HCT116 (cell line): ENCODE data around the gene PHC3. TPM values are rescaled to one million over a fixed set of nuclear protein-coding genes. Genes with fewer than 3 reads are reported as not detected.

Experiments
- ATAC-seq: fragments of 200-7000 bp; cut with Tn5 transposase; 2 replicates; pipeline ENCODE4 v1.9.1; 2020; ENCODE audit warnings: mild to moderate bottlenecking, moderate library complexity
- BruUV-seq: library from RNA; stranded (reverse); fragments of 400-500 nt; replicated peaks from 2 replicates; lab custom pipeline; 2021; lab: Mats Ljungman, UMichigan
- CTCF ChIA-PET: fragments of 300-600 bp; sonication (Branson Sonifier 250); formaldehyde crosslinking; loops from one replicate; lab custom pipeline; 2021; ENCODE audit warnings: antibody characterized with exemption; lab: Charles Lee
- POLR2A ChIA-PET: fragments of 300-600, 350-600 bp; sonication (Branson Sonifier 250); formaldehyde crosslinking; loops from one replicate; lab custom pipeline; 2021; ENCODE audit warnings: antibody characterized with exemption; lab: Charles Lee
- RAD21 ChIA-PET, 2 experiments: fragments of 300-600 bp; sonication (Branson Sonifier 250); formaldehyde crosslinking; loops; one replicate each; lab custom pipeline; 2023; ENCODE audit warnings: low total read pairs in 2 of 2; ENCODE audit not compliant: uncharacterized antibody in 2 of 2, unreplicated experiment in 2 of 2, low non-redundant PET in 1 of 2; lab: Charles Lee
- DNase-seq: peaks from one replicate; pipeline ENCODE4 v3.0.0-alpha.2; 2010; ENCODE audit warnings: low read depth, low spot score
- H2AFZ ChIP-seq: fragments of 200-600 bp; shearing (Covaris generic), sonication (generic); 2 replicates; pipeline ENCODE4 v1.6.1; 2017; ENCODE audit warnings: low read depth, mixed run types, mixed read lengths, antibody characterized with exemption, low read length; ENCODE audit not compliant: poor library complexity, severe bottlenecking
- H3K27ac ChIP-seq: 2 replicates; pipeline ENCODE4 v1.5.1; 2012; ENCODE audit warnings: low read depth, low read length
- H3K27me3 ChIP-seq: fragments of 200-600 bp; sonication (generic); 2 replicates; pipeline ENCODE4 v1.6.1; 2016; ENCODE audit warnings: mixed run types, low read length, mixed read lengths; ENCODE audit not compliant: insufficient read depth
- H3K36me3 ChIP-seq, 2 experiments: fragments of 200-500 bp in 1 of 2; fragments of 200-600 bp in 1 of 2; sonication (Bioruptor generic) in 1 of 2; sonication (generic) in 1 of 2; 2 replicates each; pipeline versions ENCODE4 v1.5.1 to v1.6.1; 2014 to 2016; ENCODE audit warnings: low read length in 2 of 2, inconsistent platforms in 1 of 2, mixed read lengths in 1 of 2, mixed run types in 1 of 2; ENCODE audit not compliant: insufficient read depth in 2 of 2, control insufficient read depth in 1 of 2
- H3K4me1 ChIP-seq, 2 experiments: fragments of 200-600 bp in 1 of 2; sonication (generic) in 1 of 2; 2 replicates each; pipeline versions ENCODE4 v1.5.1 to v1.6.1; 2012 to 2017; ENCODE audit warnings: low read length in 2 of 2, inconsistent platforms in 1 of 2, mild to moderate bottlenecking in 1 of 2, mixed read lengths in 1 of 2, mixed run types in 1 of 2, moderate library complexity in 1 of 2; ENCODE audit not compliant: insufficient read depth in 2 of 2, control insufficient read depth in 1 of 2
- H3K4me2 ChIP-seq: fragments of 200-600 bp; sonication (generic); 2 replicates; pipeline ENCODE4 v1.6.1; 2017; ENCODE audit warnings: mixed run types, low read length, mixed read lengths
- H3K4me3 ChIP-seq, 2 experiments: fragments of 200-600 bp in 1 of 2; sonication (generic) in 1 of 2; replicated peaks in 1 of 2; 2 replicates each; pipeline ENCODE4 v1.5.1; 2011 to 2016; ENCODE audit warnings: low read length in 2 of 2, control low read depth in 1 of 2, low read depth in 1 of 2, mild to moderate bottlenecking in 1 of 2, mixed read lengths in 1 of 2, mixed run types in 1 of 2
- H3K79me2 ChIP-seq: fragments of 200-600 bp; sonication (generic); 2 replicates; pipeline ENCODE4 v1.6.1; 2017; ENCODE audit warnings: mild to moderate bottlenecking, mixed run types, low read length, moderate library complexity, mixed read lengths; ENCODE audit not compliant: insufficient read depth
- H3K9ac ChIP-seq: fragments of 200-600 bp; sonication (generic); 2 replicates; pipeline ENCODE4 v1.6.1; 2016; ENCODE audit warnings: low read length, mixed read lengths
- H3K9me2 ChIP-seq: fragments of 200-600 bp; sonication (generic), shearing (Covaris generic); 2 replicates; pipeline ENCODE4 v1.6.1; 2017; ENCODE audit warnings: mixed run types, mild to moderate bottlenecking, moderate library complexity; ENCODE audit not compliant: insufficient read depth
- H3K9me3 ChIP-seq, 2 experiments: fragments of 200-500 bp in 1 of 2; fragments of 200-600 bp in 1 of 2; sonication (Bioruptor generic) in 1 of 2; sonication (generic) in 1 of 2; 2 replicates each; pipeline ENCODE4 v1.6.1; 2014 to 2017; ENCODE audit warnings: low read length in 2 of 2, mixed read lengths in 2 of 2, inconsistent platforms in 1 of 2, low read depth in 1 of 2, mild to moderate bottlenecking in 1 of 2, mixed run types in 1 of 2, moderate library complexity in 1 of 2; ENCODE audit not compliant: control insufficient read depth in 1 of 2, insufficient read depth in 1 of 2
- H4K20me1 ChIP-seq: fragments of 200-600 bp; sonication (generic), shearing (Covaris generic); 2 replicates; pipeline ENCODE4 v1.6.1; 2017; ENCODE audit warnings: mixed run types, mild to moderate bottlenecking, moderate library complexity; ENCODE audit not compliant: insufficient read depth
- CBX3 ChIP-seq: IDR thresholded peaks from 2 replicates; pipeline ENCODE4 v1.6.1; 2012; ENCODE audit warnings: low read depth
- EGR1 ChIP-seq: IDR thresholded peaks from 2 replicates; pipeline ENCODE4 v1.6.1; 2012; ENCODE audit warnings: low read depth
- ELF1 ChIP-seq: IDR thresholded peaks from 2 replicates; pipeline ENCODE4 v1.6.1; 2012; ENCODE audit warnings: low read depth, borderline replicate concordance
- EZH2 ChIP-seq: fragments of 200-600 bp; sonication (generic); IDR thresholded peaks from 2 replicates; pipeline ENCODE4 v1.6.1; 2017; ENCODE audit warnings: antibody characterized with exemption, mixed run types
- EZH2phosphoT487 ChIP-seq: fragments of 200-600 bp; IDR thresholded peaks from 2 replicates; pipeline ENCODE4 v1.6.1; 2018; ENCODE audit warnings: antibody characterized with exemption, borderline replicate concordance
- FOSL1 ChIP-seq: IDR thresholded peaks from 2 replicates; pipeline ENCODE4 v1.6.1; 2012; ENCODE audit warnings: low read depth
- JUND ChIP-seq: IDR thresholded peaks from 2 replicates; pipeline ENCODE4 v1.6.1; 2012
- POLR2A ChIP-seq: IDR thresholded peaks from 2 replicates; pipeline ENCODE4 v1.7.0; 2011; ENCODE audit warnings: borderline replicate concordance; ENCODE audit not compliant: insufficient read depth, insufficient read length; ENCODE audit errors: extremely low read depth
- POLR2AphosphoS5 ChIP-seq: IDR thresholded peaks from 2 replicates; pipeline ENCODE4 v1.6.1; 2011; ENCODE audit warnings: mild to moderate bottlenecking, low read depth, low read length, moderate library complexity
- RAD21 ChIP-seq: IDR thresholded peaks from 2 replicates; pipeline ENCODE4 v1.6.1; 2012; ENCODE audit warnings: low read depth, mild to moderate bottlenecking
- SP1 ChIP-seq: IDR thresholded peaks from 2 replicates; pipeline ENCODE4 v1.6.1; 2012; ENCODE audit warnings: low read depth
- TCF7L2 ChIP-seq: IDR thresholded peaks from 2 replicates; pipeline ENCODE4 v1.7.0; 2011; ENCODE audit warnings: borderline replicate concordance, inconsistent platforms; ENCODE audit not compliant: insufficient read depth, insufficient read length; ENCODE audit errors: extremely low read depth
- ZFX ChIP-seq: fragments of 450-650 bp; IDR thresholded peaks from 2 replicates; pipeline ENCODE4 v1.6.1; 2017
- intact Hi-C: fragments of 100-400 bp; cut with micrococcal nuclease; formaldehyde crosslinking; loops from 2 replicates; pipeline ENCODE4 v1.10.0; 2022
- total RNA-seq: library from RNA; stranded (reverse); gene quantifications from one replicate; pipeline ENCODE4 v1.2.1, GENCODE V29; 2021; ENCODE audit not compliant: unreplicated experiment
- TF ChIP-seq, protein P1 (sequence below): IDR thresholded peaks from 2 replicates; pipeline ENCODE4 v1.6.1; 2012
- TF ChIP-seq, protein P2 (sequence below): IDR thresholded peaks from 2 replicates; pipeline ENCODE4 v1.6.1; 2012
- TF ChIP-seq, protein P3 (sequence below), 3 experiments: fragments of 200-600 bp in 1 of 3; sonication (generic) in 1 of 3; IDR thresholded peaks in 2 of 3; conservative IDR thresholded peaks in 1 of 3; 2 replicates each; pipeline ENCODE4 v1.5.1; 2012 to 2017; ENCODE audit warnings: low read depth in 2 of 3, low read length in 2 of 3, antibody characterized with exemption in 1 of 3, borderline replicate concordance in 1 of 3, control low read depth in 1 of 3, mild to moderate bottlenecking in 1 of 3, mixed read lengths in 1 of 3, mixed run types in 1 of 3, moderate library complexity in 1 of 3; ENCODE audit not compliant: insufficient read depth in 1 of 3

PHC3 gene
- total RNA-seq, 1 experiment from 2014 or later, result 40.1 TPM

DNA sequence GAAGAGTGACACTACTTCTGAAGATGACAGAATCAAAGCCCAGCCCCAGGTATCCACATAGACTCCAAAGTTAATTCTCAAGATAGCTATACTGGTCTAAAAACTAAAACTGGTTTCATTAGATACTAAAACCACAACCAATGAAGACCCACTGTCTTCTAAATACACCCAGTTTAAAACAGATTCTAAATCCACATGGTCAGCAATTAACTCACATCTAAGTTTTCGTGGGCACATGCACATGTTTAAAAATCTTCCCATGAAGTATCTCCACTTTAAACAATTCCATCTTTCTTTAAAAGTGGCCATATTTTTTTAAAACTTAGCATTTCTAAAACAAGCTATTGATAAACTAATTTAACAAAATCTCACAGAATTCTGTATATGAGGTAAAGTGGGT lies 80.6 kb downstream of the PHC3 start (continued):
- no peak for TF ChIP-seq POLR2AphosphoS5
- TF ChIP-seq SP1, result no peak
- no peak for TF ChIP-seq JUND
- TF ChIP-seq, all 23 proteins: peak for 0

DNA sequence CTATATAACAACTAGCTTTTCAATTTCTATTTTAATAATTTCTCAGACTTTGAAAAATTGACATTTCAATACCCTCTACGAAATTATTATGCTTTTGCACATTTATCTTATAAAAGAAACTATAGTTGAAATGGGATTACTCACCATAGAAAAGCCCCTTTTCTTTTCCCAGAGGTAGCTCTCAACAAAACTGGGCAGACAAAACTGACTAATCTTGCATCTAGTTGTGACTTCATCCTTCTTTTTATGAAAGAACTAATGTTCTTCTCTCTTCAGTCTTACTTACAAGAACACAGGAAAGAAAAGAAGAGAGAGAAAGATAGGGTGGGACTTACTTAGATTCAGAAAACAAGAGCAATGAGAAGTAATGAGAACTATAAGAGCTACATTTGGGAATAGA lies 82.8 kb downstream of the PHC3 start:
- ChIA-PET RAD21 (no interaction called here), CTCF (interaction anchor here (1.4 to 1.8 kb wide), 2 partner anchors 18 to 20 kb away, joined by 3 to 7 read pairs; no protein-coding TSS in a partner anchor), POLR2A (interaction anchor here (1.1 kb wide), 1 partner anchor 10 kb away, joined by 3 read pairs; no protein-coding TSS in a partner anchor)
- H3K4me2 ChIP-seq, result no peak overlapping the region
- H3K4me3 ChIP-seq, result no peak overlapping the region
- H3K27me3 ChIP-seq, result no peaks in the 10 kb centered on the region
- no peaks in the 10 kb centered on the region for H3K9me2 ChIP-seq
- intact Hi-C loops, result no loop called here
- H3K9ac ChIP-seq, result no peak overlapping the region
- no peaks in the 10 kb centered on the region for H3K4me1 ChIP-seq
- no peak overlapping the region for H2AFZ ChIP-seq
- no peaks in the 10 kb centered on the region for H3K79me2 ChIP-seq
- no peak for ATAC-seq
- H4K20me1 ChIP-seq, result peaks cover 4% of the 10 kb centered on the region; the same call in 1 of the 2 replicates
- H3K36me3 ChIP-seq, result peaks cover 36 to 40% of the 10 kb centered on the region in 2 experiments
- H3K9me3 ChIP-seq, result no peaks in the 10 kb centered on the region
- no peak for DNase-seq
- BruUV-seq, result no TSS peak
- no peak overlapping the region for H3K27ac ChIP-seq
- TF ChIP-seq ZFX (no peak), POLR2AphosphoS5 (no peak), ELF1 (no peak), SP1 (no peak), CBX3 (no peak), TCF7L2 (no peak), EZH2 (no peak), POLR2A (no peak), EGR1 (no peak), FOSL1 (no peak), EZH2phosphoT487 (no peak), RAD21 (no peak)
- TF ChIP-seq, protein P1, sequence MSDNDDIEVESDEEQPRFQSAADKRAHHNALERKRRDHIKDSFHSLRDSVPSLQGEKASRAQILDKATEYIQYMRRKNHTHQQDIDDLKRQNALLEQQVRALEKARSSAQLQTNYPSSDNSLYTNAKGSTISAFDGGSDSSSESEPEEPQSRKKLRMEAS, result no peak
- TF ChIP-seq, protein P2, sequence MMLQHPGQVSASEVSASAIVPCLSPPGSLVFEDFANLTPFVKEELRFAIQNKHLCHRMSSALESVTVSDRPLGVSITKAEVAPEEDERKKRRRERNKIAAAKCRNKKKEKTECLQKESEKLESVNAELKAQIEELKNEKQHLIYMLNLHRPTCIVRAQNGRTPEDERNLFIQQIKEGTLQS, result no peak
- TF ChIP-seq, protein P3, sequence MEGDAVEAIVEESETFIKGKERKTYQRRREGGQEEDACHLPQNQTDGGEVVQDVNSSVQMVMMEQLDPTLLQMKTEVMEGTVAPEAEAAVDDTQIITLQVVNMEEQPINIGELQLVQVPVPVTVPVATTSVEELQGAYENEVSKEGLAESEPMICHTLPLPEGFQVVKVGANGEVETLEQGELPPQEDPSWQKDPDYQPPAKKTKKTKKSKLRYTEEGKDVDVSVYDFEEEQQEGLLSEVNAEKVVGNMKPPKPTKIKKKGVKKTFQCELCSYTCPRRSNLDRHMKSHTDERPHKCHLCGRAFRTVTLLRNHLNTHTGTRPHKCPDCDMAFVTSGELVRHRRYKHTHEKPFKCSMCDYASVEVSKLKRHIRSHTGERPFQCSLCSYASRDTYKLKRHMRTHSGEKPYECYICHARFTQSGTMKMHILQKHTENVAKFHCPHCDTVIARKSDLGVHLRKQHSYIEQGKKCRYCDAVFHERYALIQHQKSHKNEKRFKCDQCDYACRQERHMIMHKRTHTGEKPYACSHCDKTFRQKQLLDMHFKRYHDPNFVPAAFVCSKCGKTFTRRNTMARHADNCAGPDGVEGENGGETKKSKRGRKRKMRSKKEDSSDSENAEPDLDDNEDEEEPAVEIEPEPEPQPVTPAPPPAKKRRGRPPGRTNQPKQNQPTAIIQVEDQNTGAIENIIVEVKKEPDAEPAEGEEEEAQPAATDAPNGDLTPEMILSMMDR (IDR thresholded peaks at IDR 0.05 in 2 of 3, conservative IDR thresholded peaks at IDR 0.05 in 1 of 3; ENCODE audit: borderline replicate concordance in 1 of 3, insufficient read depth in 1 of 3, low read depth in 2 of 3, low read length in 2 of 3), result no peak
- TF ChIP-seq, all 23 proteins: peak for 0
